ENCODE measurements around the gene FAM78A.

DNA sequence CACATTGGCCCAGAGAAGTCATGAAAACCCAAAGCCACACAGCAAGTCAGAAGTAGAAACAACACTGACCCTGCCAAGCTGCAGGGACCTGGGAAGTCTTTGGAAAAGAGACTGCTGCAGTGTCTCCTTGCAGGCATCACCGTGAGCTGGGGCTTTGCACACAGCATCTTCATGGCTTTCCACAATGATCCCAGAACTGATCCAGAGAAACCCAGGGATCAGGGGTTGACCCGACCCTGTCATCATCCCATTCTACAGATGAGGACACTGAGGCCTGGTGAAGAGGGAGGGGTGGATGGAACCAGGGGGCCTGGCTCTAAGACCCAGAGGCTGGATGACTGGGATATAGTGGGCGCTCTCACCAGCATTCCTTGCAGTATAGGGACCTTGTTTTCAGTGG, 4.3 kb upstream of the FAM78A start:
- TF ChIP-seq, protein P1, sequence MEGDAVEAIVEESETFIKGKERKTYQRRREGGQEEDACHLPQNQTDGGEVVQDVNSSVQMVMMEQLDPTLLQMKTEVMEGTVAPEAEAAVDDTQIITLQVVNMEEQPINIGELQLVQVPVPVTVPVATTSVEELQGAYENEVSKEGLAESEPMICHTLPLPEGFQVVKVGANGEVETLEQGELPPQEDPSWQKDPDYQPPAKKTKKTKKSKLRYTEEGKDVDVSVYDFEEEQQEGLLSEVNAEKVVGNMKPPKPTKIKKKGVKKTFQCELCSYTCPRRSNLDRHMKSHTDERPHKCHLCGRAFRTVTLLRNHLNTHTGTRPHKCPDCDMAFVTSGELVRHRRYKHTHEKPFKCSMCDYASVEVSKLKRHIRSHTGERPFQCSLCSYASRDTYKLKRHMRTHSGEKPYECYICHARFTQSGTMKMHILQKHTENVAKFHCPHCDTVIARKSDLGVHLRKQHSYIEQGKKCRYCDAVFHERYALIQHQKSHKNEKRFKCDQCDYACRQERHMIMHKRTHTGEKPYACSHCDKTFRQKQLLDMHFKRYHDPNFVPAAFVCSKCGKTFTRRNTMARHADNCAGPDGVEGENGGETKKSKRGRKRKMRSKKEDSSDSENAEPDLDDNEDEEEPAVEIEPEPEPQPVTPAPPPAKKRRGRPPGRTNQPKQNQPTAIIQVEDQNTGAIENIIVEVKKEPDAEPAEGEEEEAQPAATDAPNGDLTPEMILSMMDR (conservative IDR thresholded peaks at IDR 0.05; ENCODE audit: low read depth, low read length) = no peak
- TF ChIP-seq EZH2 (IDR thresholded peaks at IDR 0.05; ENCODE audit: low read length, unreplicated experiment) = no peak
